IPS DF 4.7 (cell line): ENCODE measurements around the gene HOXA6.

Experiments
- DNase-seq: peaks from one replicate; pipeline ENCODE4 v3.0.0-alpha.2; 2013; ENCODE audit warnings: low spot score; ENCODE audit errors: extremely low read depth

Gene HOXA6

GRCh38 chr7:27124096-27124901 lies 23.3 kb downstream of the HOXA6 start:
- no peak for DNase-seq

DNA sequence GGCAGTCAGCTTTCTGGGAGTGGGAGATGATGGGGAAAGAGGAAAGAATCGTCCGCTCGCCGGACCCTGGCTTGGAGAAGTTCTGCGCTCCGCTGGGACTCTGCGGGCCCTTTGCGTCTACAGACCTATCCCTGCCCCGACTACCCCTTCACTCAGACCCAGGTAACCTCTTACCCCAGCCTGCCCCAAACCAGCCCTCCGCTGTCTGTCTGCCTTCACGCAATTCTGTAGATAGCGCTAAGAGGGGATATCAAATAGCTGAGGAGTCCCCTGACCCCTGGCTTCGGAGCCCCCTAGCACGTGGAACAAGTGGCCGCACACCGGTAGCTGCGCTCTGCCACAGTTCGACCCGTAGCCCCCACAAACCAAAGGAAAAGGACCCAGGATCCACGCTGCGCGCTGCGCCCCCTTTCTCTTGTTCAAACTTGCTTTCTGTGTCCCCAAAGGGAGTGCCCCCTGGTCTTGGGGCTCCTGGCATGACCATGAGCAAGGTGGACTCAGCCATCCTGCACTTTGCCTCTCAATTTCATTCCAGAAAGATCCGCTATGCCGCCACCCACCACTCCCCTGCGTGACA lies 24.0 kb downstream of the HOXA6 start:
- no peak for DNase-seq

DNA sequence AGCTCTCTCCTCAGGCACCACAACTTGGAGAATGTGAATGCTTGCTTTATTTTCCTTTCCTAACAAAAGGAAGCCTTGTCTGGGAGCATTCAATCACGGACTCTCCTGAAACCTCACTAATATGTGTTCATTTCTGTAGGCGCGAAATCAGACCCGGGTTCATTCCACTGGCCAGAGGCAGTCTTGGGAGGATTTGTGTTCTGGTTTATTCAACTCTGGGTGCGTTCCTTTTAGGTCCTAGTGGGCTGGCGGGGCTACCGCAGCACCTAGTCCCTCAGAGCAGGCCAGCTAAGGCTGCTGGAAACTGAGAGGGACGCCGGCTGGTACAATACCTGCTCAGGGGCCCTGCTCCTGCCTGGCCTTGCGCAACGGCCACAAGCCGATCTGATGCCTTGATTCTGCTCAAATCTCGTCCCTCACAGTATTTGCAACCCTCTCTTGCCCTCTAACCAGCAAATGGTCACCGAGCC lies 24.5 kb downstream of the HOXA6 start:
- no peak for DNase-seq

GRCh38 chr7:27122077-27122910 lies 25.3 kb downstream of the HOXA6 start:
- no peak for DNase-seq

GRCh38 chr7:27121684-27122076 lies 25.9 kb downstream of the HOXA6 start:
- DNase-seq: no peak

- no peak for DNase-seq
Observed at GRCh38 chr7:27119412-27119911, 28.1 kb downstream of the HOXA6 start.

- DNase-seq: no peak
Observed at GRCh38 chr7:27118580-27118979, 29.0 kb downstream of the HOXA6 start.

DNA sequence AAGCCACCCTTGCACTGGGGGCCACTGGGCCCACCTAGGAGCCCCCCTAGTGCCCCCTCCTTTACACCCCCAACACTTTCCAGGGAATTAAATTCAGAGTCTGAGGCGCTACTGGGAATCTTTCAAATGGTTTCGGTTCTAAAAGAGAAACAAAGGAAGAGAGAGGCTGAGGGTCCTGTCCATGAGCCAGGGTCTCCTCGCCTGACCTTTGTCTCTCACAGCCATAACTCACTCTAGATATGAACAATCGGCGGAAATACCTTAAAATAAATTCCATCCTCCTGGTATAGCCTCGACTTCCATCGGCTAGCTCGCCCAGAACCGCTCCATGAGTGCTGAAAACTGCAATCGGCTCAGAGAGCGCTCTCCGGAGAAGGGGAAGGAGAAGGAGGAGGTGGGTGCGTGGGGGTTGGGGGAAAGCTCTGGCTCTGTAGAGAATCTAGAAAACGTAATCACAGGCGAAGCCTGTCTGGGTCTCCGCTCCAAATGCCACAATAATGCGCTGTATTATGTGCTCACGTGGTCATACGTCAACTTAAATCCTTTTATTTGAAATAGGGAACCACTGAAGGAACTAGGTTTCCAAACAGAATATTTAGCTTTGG lies 29.6 kb downstream of the HOXA6 start:
- no peak for DNase-seq

DNA sequence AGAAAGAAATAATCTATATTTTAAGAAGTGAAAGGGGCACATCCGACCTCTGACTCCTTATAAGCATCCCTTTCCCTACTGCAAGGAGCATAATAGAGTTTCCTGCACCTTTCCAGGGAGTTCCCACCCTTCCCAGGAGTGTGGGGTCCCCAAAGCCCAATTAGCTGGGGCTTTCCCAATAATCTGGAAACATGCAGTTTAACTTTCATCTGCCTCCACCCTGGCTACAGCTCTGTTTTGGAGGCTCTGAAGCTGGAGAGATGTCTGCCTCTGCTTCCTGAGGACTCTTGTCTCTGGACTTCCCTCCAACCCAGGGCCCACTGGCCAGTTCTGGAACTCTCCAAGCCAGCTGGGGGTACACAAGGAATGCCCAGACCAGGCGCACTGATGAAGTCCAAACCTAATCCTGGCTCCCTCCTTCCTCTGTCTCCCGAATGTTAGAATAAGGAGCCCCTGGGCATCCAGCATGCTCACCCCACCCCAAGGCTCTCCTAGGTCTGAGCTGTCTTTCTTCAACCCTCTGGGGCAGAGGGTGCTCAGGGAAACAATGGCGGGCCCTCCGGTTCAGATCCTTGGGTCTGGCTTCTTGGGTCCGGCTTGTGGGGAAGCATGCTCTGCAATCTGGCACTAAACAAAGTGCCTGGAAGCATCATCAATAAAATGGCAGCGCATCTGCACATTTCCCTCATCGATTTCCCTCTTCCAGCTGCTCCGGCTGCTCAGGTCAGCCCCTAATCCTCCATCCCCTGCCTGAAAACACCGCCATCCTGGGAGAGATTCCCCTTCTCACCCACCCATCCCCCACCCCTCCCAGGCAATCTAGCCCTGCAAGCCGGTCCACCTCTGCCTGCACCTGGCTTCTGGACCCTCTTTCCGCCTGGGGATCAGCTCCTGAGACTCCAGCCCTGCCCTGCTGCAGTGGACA lies 30.4 kb downstream of the HOXA6 start:
- DNase-seq: no peak

GRCh38 chr7:27116031-27116961 lies 31.3 kb downstream of the HOXA6 start:
- DNase-seq: no peak

DNA sequence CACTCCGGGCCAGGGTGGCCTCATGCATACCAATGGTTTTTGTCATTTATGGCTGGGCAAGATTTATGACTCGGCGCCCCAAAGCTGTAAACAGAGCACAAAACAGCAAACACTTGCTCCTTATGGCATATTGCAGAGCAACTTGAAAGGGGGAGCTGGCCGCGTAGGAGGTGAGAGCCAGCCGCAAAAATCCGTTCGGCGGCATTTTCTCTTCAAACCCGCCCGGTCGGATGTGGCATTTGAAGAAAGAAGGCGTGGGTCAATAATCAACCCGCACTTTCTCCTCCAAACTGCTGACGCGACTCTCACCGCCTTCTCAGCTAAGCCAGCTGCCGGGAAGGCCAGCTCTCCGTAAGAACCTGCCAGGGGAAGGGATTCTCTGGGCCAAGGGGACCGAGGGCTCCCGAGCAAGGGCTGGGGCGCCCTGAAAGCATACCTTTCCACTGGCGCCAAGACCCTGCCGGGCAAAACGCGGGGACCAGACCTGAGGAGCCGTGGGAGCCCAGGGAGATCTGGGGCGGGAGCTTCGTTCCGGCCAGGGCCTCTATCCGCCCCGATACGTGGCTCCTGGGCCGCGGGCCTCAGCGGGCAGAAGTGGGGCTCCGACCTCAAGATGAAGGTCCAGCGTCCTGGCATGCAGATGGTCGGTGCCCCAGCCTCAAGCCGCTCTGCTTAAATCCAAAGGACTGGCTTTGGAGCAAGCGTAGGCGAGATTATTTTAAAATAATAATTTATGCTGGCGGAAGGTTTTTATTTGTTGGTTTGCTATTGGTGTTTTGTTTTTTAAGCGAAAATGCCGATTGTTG lies 32.1 kb downstream of the HOXA6 start:
- DNase-seq: no peak

GRCh38 chr7:27114881-27115220 lies 32.7 kb downstream of the HOXA6 start:
- no peak for DNase-seq

DNA sequence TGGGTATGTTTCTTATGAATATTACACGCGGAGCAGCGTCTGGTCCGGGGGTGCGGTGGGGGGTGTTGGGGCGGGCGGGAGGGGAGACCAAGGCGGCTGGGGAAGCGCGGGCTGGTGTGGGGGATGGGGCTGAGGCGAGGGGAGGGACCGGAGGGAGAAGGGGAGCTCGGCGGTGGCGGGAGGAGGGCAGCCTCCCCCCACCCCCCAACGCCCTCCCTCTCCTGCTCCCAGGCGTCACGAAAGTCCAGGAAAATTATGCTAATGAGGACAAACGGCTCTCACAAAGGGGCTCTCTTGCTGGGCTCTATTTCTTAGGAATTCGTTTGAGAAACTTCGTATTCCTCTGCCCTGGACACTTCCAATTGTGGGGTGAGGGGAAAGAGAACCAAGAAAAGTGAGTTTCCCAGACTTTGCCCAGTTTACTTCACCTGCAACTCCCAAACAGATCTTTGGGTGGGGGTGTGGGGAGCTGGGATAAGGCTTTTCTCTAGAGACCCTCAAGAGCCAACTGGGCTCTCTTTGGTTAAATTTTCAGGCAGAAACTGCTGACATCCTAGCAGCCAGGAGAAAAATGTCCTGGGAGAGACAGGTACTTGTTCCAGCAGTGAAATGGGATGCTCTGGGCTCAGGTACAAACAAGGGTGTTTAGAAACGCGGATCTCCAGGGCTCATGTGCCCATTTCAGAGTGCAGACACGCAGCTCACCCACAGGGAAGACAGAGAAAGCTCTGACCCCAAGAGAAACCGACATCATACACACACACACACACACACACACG lies 33.4 kb downstream of the HOXA6 start:
- no peak for DNase-seq

- DNase-seq: no peak
Observed at GRCh38 chr7:27112955-27113949, 34.3 kb downstream of the HOXA6 start.

- no peak for DNase-seq
Observed at GRCh38 chr7:27112361-27112760, 35.2 kb downstream of the HOXA6 start.

GRCh38 chr7:27111751-27112277 lies 35.8 kb downstream of the HOXA6 start:
- no peak for DNase-seq
